Stimulated activated naive CD4-positive, alpha-beta T cell (primary cell): ENCODE results near the gene NF1.
"Not testable (repeated sequence)": the region's sequence is repeated elsewhere in the genome, so short reads cannot be mapped to it uniquely, and the experiment has no call there.

Source experiments
- DNase-seq, 6 experiments: peaks; one replicate each; lab custom pipeline; 2025; lab: John Stamatoyannopoulos, UW

The NF1 gene

DNA sequence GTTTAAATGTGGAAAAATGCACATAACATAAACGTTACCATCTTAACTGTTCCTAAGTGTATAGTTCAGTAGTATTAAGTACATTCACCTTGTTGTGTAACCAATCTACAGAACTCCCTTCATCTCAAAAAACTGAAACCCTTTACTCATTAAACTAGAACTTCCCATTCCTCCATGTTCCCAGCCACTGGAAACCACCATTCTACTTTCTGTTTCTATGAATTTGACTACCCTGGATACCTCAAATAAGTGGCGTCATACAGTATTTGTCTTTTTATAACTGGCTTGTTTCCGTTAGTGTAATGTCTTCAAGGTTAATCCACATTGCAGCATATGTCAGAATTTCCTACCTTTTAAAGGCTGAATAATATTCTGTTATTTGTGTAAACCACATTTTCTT is 38.2 kb downstream of the NF1 start:
- no peak for DNase-seq

DNA sequence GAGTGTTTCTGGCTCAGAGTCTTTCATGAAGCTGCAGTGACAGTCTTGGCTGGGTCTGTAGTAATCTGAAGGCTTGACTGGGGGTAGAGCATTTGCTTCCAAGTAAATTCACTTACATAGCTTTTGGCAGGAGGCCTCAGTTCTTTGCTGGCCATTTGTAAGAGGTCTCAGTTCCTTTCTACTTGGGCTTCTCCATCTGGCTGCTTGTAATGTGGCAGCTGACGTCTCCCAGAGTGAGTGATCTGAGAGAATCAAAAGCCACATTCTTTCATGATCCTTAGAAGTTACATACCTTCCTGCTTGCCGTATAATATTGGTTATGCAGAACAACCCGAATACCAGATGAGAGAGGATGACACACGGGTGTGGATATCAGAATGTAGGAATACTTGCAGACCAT is 39.8 kb downstream of the NF1 start:
- no peak for DNase-seq

DNA sequence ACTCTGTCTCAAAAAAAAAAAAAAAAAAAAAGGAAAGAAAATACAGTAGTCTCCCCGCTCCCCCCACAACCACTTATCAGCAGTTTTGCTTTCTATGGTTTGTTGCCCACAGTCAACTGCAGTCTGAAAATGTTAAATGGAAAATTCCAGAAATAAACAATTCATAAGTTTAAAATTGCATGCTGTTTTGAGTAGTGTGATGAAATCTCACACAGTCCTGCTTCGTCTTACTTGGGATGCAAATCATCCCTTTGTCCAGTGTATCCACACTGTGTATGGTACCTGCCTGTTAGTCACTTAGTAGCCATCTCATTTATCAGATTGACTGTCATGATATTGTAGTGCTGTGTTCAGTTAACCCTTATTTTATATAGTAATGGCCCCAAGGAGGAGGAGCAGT is 41.5 kb downstream of the NF1 start:
- DNase-seq, result no peak

DNA sequence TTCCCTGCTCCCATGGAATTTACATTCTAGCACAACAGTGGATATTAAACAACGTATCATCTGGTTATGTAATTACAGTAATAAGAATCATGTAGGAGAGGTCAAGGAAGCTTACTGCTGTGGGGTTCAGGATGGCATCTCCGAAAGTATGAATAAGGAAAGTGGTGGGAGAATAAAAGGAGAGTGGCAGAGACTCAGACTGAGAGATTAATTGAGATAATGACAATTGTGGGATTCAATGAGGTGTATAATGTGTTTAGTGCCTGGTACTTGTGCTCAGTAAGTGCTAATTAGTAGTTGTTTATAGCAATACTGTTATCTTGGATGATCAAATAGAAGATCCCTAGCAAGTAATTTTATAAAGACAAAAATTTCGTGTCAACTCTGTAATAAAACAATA is 45.3 kb downstream of the NF1 start:
- DNase-seq, result no peak

DNA sequence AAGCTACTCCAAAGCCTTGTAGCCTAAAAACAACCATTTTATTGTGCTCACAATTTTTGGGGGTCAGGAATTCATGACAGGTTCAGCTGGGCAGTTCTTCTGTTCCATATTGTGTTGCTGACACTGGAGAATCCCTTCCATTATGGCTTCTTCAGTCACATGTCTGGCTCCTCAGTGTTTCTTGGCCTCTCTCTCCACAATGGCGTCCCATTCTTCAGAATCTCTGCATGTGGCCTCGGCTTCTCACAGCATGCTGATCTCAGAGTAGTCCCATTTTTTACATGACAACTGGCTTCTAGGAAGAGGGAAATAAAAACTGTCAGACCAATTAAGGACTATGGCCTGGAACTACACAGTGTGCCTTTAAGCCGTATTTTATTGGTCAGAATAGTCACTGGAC is 49.7 kb downstream of the NF1 start:
- no peak for DNase-seq

DNA sequence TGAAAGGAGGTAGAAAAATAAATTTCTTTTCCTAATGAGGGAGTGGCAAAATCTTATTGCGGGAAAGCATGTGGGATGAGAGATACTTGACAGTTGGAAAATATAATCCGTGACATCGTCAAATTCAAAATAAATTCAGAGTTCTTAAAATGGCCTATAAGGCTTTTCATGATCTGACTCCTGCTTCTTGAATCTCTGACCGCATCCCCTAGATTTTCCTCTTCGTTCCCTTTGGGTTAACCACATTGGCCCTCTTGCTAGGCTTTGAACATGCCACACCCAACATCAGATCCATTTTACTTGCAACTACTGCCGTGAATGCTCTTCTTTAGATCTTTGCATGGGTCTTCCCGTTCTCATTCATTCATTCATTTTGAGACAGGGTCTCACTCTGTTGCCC is 50.1 kb downstream of the NF1 start:
- no peak for DNase-seq

DNA sequence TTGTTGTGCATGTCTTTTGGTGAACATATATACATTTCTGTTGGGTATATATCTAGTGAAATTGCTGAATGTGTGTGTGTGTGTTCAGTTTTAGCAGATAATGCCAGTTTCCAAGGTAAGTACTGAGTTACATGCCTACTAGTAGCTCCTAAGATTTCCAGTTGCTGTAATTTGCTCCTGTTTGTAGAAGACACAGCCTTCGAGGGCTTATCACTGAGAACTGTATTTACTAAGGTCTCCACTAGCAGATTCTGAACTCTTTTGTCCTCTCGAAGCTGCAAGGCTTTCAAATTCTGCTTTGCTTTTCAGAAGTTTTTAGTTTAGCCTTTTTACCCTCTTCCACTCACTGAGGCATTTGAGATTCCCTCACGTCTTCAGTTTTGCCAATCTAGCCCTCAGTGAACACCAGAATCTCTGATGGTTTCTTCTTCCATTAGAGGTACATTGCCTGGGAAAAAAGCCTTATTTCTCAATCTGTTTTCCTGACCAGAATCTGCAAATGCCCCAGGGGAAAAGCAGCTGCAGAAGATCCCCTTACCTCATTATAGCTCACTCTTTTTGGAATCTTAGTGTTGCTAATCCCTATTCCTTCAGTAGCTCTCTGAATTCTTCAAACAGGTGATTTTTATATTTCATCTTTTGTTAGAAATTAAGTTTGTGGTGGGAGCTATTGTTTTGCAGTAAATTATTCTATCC is 52.9 kb downstream of the NF1 start:
- DNase-seq, result no peak

DNA sequence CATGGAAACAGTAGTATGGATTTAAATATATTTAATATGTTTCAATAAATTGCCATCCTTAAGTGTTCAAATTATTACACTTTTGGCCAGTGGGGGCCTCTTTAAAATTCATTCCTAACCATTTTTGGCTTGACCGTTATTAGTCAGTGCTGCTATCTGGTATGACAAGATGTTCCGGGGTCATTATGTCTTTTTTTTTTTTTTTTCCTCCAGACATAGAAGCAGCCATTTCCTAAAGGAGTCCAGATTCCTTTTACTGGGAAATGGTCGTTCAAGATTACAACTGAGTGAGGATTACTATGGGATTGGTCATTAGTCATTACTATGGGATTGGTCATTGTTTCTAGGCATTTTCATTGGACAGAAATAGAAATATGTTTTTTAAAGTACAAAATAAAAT is 53.4 kb downstream of the NF1 start:
- no peak for DNase-seq

DNA sequence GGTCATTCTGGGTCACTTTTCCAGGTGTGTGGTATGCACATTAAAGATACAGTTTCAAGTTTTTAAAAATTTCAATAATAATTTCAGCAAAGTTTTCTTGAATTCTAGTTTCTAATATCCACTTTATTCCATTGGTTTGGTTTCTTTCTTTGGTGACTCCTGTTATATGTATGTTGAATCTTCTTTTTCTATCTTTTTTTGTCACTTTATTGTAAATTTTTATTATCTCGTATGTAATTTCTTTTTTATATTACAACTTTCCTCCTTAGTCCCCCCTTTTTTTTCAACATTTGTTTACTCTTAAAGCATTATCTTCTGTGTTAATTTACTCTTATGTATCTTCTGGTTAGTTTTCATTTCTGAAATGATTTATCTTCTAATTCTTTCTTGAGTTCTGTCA is 57.5 kb downstream of the NF1 start:
- no peak for DNase-seq

DNA sequence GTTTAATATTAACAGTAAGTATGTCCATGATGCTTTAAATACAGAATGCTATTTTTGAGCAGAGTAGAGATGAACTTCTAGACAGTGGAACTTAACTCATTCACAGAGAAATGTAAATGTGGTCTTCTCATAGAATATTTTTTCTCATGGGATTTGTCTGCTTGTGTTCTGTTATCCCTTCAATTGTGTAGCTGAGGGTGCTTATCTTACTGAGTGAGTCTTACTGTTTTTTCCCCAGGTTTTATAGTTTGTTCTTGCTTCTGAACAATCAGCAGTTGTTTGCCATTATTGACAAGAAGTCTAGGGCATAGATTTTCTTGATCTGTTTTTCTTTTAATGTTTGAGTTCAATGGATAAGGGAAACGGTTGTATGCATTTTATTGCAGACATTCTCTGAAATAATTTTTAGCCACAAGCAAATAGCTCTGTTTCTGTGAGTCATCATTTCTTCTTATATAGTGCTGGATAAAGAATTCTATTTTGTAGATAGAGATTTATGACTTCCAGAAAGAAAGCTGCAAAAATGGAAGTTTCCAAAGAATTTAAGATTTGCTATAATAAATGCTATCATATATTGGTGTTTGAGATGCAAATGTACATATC is 60.5 kb downstream of the NF1 start:
- no peak for DNase-seq

DNA sequence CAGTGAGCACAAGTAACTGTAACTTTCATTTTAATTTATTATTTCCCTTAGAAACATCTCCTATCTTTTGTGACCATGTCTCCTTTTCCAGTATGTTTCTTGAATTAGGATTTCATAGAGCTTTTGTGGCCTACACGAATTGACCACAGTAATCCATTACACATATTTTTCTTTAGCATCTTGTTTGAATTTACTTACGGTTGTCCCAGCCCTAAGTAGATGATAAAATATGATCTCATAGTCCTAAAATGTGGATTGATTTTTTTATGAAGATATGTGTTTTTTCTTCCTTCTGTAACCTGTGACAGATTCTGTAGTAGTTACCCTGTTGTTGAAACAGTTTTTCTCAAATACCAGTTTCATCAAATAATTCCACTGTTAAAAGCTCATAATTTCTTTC is 61.5 kb downstream of the NF1 start:
- DNase-seq, result no peak

DNA sequence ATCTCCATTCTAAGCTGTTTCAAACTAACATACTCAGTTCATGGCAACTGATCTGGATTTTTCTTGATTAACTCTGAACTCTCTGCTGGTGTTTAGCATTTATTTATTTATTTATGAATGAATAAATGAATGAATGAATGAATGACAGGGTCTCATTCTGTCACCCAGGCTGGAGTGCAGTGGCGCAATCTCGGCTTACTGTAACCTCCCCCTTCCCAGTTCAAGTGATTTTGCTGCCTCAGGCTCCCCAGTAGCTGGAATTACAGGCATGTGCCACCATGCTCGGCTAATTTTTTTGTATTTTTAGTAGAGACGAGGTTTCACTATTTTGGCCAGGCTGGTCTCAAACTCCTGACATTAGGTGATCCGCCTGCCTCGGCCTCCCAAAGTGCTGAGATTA is 62.1 kb downstream of the NF1 start:
- not testable (repeated sequence) for DNase-seq

DNA sequence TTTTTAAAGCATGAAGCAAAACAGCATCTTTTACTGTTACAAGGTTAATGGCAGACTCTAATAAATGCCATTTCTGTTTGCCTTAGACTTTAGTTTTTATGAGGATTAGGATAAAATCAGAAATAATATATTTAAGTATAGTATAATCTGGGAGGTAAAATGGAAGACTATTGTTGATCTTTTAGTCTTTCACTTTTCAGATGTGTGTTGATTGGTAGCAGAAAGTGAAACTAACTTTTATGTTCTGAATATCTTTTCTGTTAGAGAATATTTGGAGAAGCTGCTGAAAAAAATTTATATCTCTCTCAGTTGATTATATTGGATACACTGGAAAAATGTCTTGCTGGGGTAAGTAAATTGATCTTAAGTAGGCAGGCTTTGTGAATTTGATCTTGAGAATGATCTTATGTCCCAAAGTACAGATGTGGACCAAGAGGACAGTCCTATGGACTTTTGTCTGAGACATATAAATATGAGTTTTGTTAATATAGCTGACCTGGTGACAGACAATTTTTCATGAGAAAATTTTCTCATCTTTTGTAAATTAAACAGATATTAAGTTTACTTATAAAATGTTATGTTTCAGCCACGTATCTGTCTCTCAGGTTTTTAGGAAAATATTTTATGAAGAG is 64.1 kb downstream of the NF1 start:
- DNase-seq, result peak in 3 of 6 experiments; percentile 10 to 39 (median 14)

DNA sequence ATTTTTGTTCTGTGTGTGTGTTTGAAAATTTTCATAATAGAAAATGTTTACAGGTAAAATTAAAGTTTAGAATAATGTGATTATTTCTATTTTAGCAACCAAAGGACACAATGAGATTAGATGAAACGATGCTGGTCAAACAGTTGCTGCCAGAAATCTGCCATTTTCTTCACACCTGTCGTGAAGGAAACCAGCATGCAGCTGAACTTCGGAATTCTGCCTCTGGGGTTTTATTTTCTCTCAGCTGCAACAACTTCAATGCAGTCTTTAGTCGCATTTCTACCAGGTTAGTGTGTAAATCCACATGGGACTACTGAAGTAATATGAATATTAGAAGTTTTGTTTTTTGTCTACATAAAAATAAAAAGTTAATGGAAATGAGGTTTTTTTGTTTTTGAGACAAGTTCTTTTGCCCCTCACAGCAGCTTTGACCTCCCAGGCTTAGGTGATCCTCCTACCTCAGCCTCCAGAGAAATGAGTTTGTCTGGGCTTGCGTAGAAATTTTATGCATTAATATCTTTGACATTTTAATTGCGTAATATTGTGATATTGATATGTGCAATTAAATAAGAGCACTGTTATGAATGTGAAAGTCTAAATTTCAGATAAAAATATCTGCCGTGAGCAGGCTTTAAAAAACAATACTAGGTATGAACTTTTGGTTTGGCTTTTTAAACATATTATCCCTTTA is 68.5 kb downstream of the NF1 start:
- DNase-seq, result no peak

DNA sequence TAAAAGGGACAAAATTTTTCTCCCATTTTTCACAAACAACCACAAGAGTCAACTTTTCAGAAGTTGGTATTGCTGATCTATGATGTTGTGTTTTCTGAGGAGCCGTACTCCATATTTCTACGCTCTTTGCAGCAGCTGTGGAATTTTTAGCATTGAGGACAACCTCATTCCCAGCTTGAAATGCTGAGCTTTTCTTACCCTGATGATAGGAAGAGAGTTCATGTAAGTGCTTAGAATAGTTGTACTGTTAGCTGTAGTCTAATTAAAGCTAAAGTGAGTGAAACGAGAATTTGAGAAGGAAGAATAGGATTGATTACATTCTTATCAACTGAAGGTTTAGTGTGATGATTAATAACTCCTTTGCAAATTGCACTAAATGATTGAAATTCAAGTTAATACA is 72.3 kb downstream of the NF1 start:
- no peak for DNase-seq

DNA sequence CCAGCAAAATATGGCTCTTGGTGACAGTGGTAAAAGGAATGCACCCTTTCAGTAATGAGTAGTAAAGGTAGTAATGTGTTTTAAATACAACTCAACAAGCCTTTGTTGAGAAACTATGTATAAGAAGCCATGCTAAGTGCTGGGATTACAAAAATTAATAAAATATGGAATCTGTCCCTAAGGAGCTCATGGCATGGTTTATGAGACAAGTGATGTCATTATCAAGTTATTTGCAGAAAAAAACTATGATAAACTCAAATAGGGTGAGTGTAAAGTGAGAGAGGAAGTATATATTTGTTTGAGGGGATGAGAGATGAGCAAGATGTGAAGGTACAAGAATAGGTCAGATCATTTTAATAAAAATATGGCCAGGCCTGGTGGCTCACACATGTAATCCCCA is 76.9 kb downstream of the NF1 start:
- no peak for DNase-seq

DNA sequence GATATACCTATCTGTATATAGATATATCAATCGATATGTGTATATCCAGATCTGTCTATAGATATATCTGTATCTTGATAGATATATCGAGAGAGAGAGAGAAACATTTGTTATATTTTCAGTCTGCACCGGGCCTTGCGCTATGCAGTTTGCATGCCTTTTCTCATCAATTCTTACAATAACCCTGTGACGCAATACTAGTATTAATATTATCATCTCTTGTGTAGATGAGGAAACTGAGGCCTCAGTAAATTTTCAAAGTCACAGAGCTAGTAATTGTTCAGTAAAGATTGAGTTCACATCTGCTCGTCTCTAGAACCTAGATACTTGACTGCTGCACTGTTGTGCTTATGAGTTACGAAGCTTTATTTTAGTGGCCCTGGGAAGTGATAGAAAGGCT is 77.6 kb downstream of the NF1 start:
- DNase-seq, result no peak

DNA sequence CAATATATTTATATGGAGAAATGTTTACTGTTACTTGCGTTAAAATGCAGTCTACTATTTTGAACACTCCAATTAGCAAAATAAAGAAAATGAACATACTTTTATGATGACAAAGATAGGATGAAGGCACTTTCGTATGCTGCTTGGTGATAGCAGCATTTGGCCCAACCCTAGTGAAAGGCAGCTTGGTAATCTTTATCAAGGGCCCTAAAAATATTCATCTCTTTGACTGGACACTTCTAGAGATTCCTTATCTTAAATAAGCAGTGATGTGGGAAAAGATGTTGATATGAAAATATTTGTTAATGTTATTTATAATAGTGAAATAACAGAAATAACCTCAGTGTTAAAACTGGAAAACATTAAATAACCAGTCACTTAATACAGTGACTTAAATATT is 79.4 kb downstream of the NF1 start:
- DNase-seq, result no peak

DNA sequence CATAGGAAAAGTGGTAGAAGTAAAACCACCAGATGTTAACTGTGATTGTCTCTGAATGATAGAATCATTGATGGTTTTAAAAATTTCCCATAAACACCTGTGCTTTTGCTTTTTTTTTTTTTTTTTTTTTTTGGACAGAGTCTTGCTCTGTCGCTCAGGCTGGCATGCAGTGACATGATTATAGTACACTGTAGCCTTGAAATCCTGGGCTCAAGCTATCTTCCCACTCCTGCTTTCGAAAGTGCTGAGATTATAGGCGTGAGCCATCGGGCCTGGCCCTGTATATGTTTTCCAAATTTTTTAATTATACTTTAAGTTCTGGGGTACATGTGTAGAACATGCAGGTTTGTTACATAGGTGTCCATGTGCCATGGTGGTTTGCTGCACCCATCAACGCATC is 80.5 kb downstream of the NF1 start:
- no peak for DNase-seq

DNA sequence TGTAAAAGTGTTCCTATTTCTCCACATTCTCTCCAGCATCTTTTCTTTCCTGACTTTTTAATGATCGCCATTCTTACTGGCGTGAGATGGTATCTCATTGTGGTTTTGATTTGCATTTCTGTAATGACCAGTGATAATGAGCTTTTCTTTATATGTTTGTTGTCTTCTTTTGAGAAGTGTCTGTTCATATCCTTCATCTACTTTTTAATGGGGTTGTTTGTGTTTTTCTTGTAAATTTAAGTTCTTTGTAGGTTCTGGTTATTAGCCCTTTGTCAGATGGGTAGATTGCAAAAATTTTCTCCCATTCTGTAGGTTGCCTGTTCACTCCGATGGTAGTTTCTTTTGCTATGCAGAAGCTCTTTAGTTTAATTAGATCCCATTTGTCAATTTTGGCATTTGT is 81.4 kb downstream of the NF1 start:
- DNase-seq, result not testable (repeated sequence)

DNA sequence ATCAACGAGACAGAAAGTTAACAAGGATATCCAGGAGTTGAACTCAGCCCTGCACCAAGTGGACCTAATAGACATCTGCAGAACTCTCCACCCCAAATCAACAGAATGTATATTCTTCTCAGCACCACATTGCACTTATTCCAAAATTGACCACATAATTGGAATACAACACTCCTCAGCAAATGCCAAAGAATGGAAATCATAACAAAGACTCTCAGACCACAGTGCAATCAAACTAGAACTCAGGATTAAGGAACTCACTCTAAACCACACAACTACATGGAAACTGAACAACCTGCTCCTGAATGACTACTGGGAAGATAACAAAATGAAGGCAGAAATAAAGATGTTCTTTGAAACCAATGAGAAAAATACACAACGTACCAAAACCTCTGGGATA is 84.2 kb downstream of the NF1 start:
- not testable (repeated sequence) for DNase-seq

DNA sequence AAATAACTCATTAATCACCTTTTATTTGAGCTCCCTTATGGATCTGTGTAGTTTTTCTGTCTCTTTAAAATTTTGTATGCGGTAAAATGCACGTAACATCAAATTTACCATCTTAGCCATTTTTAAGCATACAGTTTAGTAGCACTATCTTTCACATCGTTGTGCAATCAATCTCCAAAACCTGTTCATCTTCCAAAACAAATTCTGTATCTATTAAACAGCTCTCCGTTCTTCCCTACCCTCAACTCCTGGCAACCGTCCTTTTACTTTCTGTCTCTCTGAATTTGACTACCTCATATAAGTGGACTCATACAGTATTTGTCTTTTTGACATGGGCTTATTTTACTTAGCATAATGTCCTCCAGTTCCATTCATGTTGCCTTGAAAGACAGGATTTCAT is 100.5 kb downstream of the NF1 start:
- DNase-seq, result no peak

DNA sequence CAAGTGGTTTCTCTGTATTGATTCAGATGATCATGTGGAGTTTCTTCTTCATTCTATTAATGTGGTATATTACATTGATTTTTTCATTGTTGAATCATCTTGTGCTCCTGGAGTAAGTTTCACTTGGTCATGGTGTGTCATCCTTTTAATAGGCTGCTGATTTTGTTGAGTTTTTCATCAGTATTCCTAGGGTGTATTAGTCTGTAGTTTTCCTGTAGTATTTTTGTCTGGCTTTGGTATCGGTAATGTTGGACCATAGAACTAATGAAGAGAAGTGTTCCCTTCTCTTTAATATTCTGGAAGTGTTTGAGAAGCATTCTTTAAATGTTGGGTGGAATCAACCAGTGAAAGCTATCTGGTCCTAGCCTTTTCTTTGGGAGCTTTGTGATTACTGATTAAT is 103.2 kb downstream of the NF1 start:
- DNase-seq, result no peak
